ENCODE results near the gene RRAD.

The RRAD gene

DNA sequence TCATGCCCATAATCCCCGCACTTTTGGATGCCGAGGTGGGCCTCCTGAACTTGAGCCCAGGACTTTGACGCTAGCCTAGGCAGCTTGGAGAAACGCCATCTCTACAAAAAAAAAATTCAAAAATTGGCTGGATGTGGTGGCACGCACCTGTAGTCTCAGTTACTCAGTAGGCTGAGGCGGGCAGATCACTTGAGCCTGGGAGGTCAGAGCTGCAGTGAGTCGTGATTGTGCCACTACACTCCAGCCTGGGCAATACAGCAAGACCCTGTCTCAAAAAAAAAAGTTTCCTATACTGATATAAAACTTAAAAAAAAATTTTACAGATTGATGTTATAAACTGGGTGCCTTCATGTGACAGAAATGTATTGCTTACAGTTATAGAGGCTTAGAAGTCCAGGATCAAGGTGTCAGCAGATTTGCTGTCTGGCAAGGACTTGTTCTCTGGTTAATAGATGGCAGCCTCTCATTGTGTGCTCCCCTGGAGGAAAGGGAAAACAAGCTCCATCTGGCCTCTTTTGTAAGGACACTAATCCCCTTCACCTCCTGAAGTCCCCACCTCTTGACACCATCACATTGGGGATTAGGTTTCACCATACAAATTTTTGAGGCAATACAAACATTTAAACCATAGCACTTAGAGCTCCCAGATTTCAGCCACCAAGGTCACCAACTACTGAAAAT, 27.2 kb upstream of the RRAD start:
- H3K9ac ChIP-seq = no peak overlapping the region
- H3K9me3 ChIP-seq = 0 out of 2 replicates have a peak, but pooled peaks cover 7% of the 10 kb centered on the region
- peaks cover 16% of the 10 kb centered on the region for H3K4me1 ChIP-seq
- H3K36me3 ChIP-seq = no peaks in the 10 kb centered on the region
- H3K4me3 ChIP-seq = no peak overlapping the region
- H3K27ac ChIP-seq = no peak overlapping the region
- no peak for TF ChIP-seq Cebpa-rat (IDR thresholded peaks at IDR 0.05)
- H4K20me1 ChIP-seq = peaks cover 14% of the 10 kb centered on the region
- H3K4me2 ChIP-seq = no peak overlapping the region
- H3K27me3 ChIP-seq = peaks cover 50% of the 10 kb centered on the region

DNA sequence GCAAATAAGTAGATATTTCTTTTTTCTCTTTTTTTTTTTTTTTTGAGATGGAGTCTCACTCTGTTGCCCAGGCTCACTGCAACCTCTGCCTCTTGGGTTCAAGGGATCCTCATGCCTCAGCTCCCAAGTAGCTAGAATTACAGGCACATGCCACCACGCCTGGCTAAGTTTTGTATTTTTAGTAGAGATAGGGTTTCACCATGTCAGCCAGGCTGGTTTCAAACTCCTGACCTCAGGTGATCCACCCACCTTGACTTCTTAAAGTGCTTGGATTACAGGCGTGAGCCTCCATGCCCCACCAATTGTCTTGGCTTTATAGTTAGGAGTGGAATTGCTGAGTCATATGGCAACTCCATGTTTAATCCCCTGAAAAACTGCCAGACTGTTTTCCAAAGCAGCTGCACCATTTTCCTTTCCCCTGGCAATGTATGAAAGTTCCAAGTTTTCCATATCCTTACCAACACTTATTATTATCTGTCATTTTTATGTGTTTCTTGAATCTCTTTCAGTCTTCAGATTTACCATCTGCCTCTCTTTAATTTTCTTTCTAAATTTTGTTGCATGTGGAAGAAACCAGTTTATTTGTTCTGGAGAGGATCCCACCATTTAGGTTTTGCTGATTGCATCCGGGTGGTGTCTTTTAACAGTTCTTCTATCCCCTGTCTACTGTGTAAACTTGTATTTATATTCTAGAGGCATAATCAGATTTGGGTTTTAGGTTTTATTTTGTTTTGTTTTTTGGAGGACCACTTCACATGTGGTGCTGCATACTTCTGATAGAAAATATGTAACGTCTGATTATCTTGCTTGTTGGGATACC, 25.8 kb upstream of the RRAD start:
- Histone ChIP-seq H3K4me2 (no peak overlapping the region), H3K27me3 (peaks cover 58% of the 10 kb centered on the region), H4K20me1 (peaks cover 17% of the 10 kb centered on the region), H3K4me3 (no peak overlapping the region), H3K4me1 (peaks cover 18% of the 10 kb centered on the region), H3K36me3 (no peaks in the 10 kb centered on the region), H3K9ac (no peak overlapping the region), H3K27ac (no peak overlapping the region), H3K9me3 (0 out of 2 replicates have a peak, but pooled peaks cover 7% of the 10 kb centered on the region)
- no peak for TF ChIP-seq Cebpa-rat (IDR thresholded peaks at IDR 0.05)

DNA sequence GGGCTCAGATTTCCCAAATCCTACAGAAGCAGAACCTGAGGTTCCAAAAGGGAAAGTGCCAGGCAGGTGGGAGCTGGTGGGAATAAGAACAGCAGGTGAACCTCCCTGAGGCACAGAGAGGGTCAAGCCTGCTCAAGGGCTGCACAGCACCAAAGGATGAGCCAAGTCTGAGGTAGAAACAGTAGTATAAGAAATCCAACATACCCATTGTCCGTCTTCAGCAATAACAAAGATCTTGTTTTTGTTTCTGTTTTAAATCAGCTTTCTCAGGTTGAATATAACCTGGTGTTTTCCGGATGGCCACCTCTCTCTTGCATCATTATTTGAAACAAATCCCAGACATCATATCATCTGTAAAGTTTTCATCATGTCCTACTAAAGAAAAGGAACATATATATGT, 25.1 kb upstream of the RRAD start:
- Histone ChIP-seq H3K9ac (no peak overlapping the region), H3K4me2 (no peak overlapping the region), H4K20me1 (peaks cover 17% of the 10 kb centered on the region), H3K27me3 (peaks cover 58% of the 10 kb centered on the region), H3K4me1 (peaks cover 18% of the 10 kb centered on the region), H3K36me3 (no peaks in the 10 kb centered on the region), H3K27ac (no peak overlapping the region), H3K9me3 (0 out of 2 replicates have a peak, but pooled peaks cover 7% of the 10 kb centered on the region), H3K4me3 (no peak overlapping the region)
- TF ChIP-seq Cebpa-rat (IDR thresholded peaks at IDR 0.05) = no peak

DNA sequence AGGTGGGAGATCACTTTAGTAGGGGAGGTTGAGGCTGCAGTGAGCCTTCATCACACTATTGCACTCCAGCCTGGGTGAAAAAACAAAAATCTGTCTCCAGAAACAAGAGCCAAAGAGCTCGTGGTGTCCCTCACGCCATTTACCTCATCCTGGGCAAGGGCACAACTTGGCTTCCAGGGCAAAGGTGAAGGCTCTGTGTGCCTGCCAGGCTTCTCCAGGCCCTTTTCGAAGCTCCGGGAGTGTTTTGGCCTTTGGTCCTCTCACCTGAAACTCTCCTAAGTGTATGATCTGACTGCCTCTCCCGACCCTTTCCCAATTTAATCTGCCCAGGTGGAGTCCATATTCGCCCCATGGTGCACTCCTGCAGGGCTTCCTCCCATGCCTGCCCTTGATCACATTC, 24.1 kb upstream of the RRAD start:
- no peak for TF ChIP-seq Cebpa-rat (IDR thresholded peaks at IDR 0.05)
- Histone ChIP-seq H4K20me1 (peaks cover 17% of the 10 kb centered on the region), H3K27ac (no peak overlapping the region), H3K9ac (no peak overlapping the region), H3K36me3 (no peaks in the 10 kb centered on the region), H3K4me2 (no peak overlapping the region), H3K4me3 (no peak overlapping the region), H3K4me1 (peaks cover 18% of the 10 kb centered on the region), H3K27me3 (peaks cover 58% of the 10 kb centered on the region), H3K9me3 (0 out of 2 replicates have a peak, but pooled peaks cover 7% of the 10 kb centered on the region)

DNA sequence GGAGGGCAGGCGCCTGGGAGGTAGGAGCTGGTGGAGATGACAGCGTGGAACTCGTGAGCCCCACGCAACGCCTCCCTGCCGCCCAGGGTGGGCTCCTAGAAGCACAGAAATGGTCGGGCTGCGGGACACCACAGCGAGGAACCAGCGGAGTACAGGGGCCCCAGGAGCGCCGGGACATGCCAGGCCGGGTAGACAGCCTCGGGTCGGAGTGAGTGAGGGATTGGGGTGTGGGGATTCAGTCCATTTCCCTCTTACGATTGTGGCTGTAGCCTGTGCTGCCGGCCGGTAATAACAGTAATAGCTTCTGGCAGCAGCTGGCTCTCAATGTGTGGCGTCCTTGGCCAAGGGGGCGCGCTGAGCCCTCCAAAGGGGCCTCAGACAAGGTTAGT, 23.5 kb upstream of the RRAD start:
- Histone ChIP-seq H3K27me3 (peaks cover 58% of the 10 kb centered on the region), H3K4me1 (peaks cover 18% of the 10 kb centered on the region), H3K4me2 (peak overlapping the region; percentile 85), H3K4me3 (peak overlapping the region; percentile 62; the same call in 1 of the 2 replicates), H3K9me3 (0 out of 2 replicates have a peak, but pooled peaks cover 7% of the 10 kb centered on the region), H3K36me3 (peaks cover 3% of the 10 kb centered on the region), H3K9ac (0 out of 2 replicates have a peak overlapping the region, but pooled peaks have one; percentile 26), H4K20me1 (peaks cover 17% of the 10 kb centered on the region), H3K27ac (no peak overlapping the region)
- TF ChIP-seq Cebpa-rat (IDR thresholded peaks at IDR 0.05) = no peak

DNA sequence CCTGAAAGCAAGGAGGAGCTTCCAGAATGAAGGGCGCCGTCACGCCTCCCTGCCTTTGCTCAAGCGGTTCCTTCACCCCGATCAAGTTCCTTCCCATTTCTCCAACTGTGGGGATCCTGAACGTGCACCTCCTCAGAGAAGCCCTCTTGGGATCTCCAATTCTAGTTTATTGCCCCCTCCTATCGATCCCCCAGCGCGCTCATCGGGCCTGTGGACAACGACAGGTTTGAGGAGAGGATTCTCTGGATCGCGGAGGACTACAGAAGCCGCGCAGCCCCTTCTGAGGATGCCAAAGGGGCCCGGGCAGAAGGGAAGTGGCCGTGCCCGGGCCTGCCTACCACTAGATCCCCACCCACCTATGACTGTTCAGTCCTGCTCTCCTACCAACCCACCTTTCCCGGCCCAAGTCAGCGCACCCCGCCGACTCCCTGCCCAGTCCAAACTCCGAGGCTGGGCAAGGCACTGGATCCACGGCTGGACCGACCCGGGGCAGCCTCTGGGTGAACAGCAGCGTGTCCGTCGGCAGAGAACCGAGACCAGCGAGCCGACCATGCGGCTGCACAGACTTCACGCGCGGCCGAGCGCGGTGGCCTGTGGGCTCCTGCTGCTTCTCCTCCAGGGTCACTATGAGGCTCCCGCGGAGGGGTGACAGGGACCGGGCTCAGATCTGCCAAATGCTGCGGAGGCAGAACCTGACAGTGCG, 22.9 kb upstream of the RRAD start:
- peaks cover 58% of the 10 kb centered on the region for H3K27me3 ChIP-seq

DNA sequence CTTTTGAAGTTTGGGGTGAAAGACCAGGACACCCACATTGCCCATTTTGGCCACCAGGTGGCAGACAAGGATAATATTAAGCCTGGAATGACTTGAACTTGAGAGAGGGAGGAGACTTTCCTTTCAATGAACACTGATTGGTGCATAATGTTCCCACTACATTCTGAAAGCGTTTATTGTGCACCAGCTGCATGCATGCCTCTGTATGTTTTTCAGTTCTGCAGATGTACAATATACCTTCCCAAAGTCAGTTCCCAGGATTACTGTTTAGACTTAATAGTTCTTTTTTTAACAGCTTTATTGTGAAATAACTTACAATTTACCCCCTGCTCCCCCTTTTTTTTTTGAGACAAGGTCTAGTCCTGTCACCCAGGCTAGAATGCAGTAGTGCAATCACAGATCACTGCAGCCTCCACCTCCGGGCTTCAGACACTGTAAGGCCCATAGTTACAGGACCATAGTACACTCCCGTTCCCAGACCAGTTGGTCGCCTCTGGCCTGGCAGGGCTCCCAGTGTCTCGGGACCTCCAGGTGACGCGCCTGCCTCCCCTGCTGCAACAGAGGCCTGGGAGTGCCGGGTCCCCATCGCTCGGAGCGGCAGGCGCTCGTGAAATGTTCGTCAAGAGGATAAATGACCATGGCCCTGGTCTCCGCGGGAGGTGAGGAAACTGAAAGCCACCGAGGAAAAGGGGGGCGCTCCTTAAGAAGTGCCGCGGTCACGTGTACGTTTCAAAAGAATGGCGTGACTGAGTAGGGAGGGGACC, 22.1 kb upstream of the RRAD start:
- Histone ChIP-seq H4K20me1 (peaks cover 22% of the 10 kb centered on the region), H3K4me2 (peak overlapping the region; percentile 85), H3K27me3 (peaks cover 57% of the 10 kb centered on the region), H3K4me1 (peaks cover 18% of the 10 kb centered on the region), H3K27ac (no peak overlapping the region), H3K4me3 (peak overlapping the region; percentile 62), H3K36me3 (peaks cover 17% of the 10 kb centered on the region), H3K9ac (no peak overlapping the region), H3K9me3 (0 out of 2 replicates have a peak, but pooled peaks cover 7% of the 10 kb centered on the region)
- no peak for TF ChIP-seq Cebpa-rat (IDR thresholded peaks at IDR 0.05)

More for the DNA sequence above, 22.9 kb upstream of the RRAD start:
- Histone ChIP-seq H3K4me3 (peak overlapping the region; percentile 62), H3K4me1 (peaks cover 18% of the 10 kb centered on the region), H3K36me3 (peaks cover 9% of the 10 kb centered on the region), H3K27ac (no peak overlapping the region), H3K4me2 (peak overlapping the region; percentile 85), H3K9me3 (0 out of 2 replicates have a peak, but pooled peaks cover 7% of the 10 kb centered on the region), H4K20me1 (peaks cover 22% of the 10 kb centered on the region), H3K9ac (0 out of 2 replicates have a peak overlapping the region, but pooled peaks have one; percentile 26)
- no peak for TF ChIP-seq Cebpa-rat (IDR thresholded peaks at IDR 0.05)

DNA sequence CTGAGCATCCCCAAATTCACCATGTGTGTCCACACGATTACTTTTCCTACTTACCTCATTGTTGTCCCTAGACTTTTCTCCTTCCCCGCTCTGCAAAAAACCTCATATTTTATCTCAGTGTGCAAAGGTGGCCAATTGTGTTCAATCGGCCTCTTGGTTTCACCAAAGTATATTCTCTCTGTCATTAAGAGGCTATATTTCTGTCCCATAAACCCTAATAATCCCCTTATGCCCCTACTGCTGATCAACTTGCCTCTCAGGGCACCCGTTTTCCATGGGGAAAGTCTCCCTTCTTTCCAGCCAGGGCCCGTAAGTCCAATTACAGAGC, 21.6 kb upstream of the RRAD start:
- no peak overlapping the region for H3K4me2 ChIP-seq
- no peak overlapping the region for H3K9ac ChIP-seq
- H4K20me1 ChIP-seq = peaks cover 22% of the 10 kb centered on the region
- H3K9me3 ChIP-seq = 0 out of 2 replicates have a peak, but pooled peaks cover 7% of the 10 kb centered on the region
- peaks cover 22% of the 10 kb centered on the region for H3K36me3 ChIP-seq
- H3K27ac ChIP-seq = no peak overlapping the region
- no peak overlapping the region for H3K4me3 ChIP-seq
- H3K4me1 ChIP-seq = peaks cover 18% of the 10 kb centered on the region
- TF ChIP-seq Cebpa-rat (IDR thresholded peaks at IDR 0.05) = no peak
- H3K27me3 ChIP-seq = peaks cover 52% of the 10 kb centered on the region

DNA sequence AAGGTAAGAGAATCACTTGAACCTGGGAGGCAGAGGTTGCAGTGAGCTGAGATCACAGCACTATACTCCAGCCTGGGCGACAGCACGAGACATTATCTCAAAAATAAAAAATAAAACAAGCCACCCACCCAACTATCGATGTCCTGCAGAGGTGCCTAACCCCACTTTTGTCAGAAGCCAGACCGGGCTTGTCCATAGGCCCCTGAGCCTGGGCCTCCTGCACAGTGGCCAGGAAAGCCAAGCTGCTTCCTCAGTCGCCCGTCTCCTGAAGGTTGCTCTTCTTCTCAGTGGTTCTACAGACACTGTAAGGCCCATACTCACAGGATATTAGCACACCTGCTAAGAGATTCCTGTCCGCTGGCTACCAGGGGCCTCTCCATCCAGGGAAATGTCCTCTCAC, 21.2 kb upstream of the RRAD start:
- Histone ChIP-seq H3K4me3 (no peak overlapping the region), H3K4me2 (no peak overlapping the region), H3K9ac (no peak overlapping the region), H3K9me3 (0 out of 2 replicates have a peak, but pooled peaks cover 6% of the 10 kb centered on the region), H3K27me3 (peaks cover 48% of the 10 kb centered on the region), H3K36me3 (peaks cover 26% of the 10 kb centered on the region), H4K20me1 (peaks cover 22% of the 10 kb centered on the region), H3K4me1 (peaks cover 18% of the 10 kb centered on the region), H3K27ac (no peak overlapping the region)
- no peak for TF ChIP-seq Cebpa-rat (IDR thresholded peaks at IDR 0.05)

All from BLaER1 (cell line).